ELF-1 (cell line): Measurements from ENCODE around the gene MFNG.
A peak's percentile ranks its signal among the peaks of the same experiment; 100 is the strongest.

ENCODE experiments used
- DNase-seq: peaks from one replicate; pipeline ENCODE4 v3.0.0-alpha.2; 2016; ENCODE audit warnings: low read depth, low spot score

MFNG gene

DNA sequence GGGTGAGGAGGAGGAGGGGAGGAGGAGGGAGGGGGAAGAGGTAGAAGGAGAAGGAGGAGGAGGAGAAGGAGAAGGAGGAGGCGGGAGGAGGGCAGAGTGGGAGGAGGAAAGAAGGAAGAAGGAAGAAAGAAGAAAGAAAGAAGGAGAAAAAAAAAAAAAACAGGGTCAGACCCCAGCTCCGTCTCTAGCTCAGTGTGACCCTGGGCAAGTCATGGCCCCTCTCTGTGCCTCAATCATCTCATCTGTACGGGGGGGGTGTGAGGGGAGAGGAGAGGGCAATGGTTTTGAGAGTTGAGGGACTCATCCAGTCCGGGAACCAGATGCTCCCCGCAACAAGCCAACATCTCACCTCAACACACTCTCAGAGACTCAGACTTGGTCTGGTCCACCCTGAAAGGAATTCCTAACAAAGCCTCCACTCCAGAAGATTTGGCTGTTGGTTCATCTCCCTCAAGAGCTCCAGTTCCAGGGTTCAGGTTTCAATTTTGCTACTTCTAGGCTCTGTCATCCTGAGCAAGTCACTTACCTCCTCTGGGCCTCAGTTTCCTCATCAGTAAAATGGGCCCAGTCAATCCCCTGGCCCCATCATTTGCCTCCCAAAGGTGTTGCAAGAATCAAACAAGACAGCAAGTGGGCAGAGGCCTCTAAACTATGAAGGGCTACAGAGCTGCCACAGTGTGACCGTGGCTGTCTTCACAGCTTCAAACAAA is 25.4 kb upstream of the MFNG start:
- no peak for DNase-seq

DNA sequence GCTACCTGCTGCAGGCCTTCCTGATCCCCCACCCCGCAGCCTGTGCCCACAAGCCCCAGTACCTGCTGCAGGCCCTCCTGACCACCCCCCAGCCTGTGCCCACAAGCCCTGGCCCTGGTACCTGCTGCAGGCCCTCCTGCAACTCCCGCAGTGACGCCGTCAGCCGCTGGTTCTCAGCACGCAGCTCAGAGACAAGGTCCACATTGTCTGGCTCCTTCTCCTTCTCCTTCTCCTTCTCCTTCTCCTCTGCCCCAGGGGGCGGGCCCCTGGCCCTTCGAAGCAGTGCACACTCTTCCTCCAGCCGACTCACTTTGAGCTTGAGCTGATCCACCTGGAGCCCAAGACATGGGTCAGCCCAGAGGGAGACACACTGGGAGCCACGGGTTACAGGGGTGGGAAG is 23.9 kb upstream of the MFNG start:
- DNase-seq = no peak

- DNase-seq = no peak
These were observed 23.1 kb upstream of the MFNG start for GRCh38 chr22:37509059-37509860.

DNA sequence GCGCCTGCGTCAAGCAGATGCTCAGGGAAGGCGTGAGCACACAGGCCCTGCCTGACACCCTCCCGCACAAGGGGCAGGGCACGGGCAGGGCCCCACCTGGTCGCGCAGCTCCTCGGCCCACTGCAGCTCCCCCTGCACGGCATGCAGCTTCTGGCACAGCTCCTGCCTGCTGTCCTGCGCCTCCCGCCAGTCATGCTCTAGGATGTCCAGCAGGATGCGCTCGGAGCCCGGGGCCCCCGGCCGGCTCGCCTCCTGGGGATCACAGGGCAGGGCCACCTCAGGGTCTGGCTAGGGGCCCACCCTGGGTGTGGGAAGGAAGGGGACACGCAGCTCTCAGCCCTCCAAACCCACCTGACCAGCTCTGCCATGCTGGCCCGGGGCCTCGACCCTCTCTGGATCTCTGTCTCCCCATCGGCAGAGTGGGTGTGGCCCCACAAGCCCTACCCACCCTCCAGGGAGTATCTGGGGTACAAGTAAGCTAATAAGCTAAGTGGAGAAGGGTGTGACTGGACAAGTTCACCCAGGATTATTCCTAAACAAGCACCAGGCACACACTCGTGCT is 22.3 kb upstream of the MFNG start:
- no peak for DNase-seq

DNA sequence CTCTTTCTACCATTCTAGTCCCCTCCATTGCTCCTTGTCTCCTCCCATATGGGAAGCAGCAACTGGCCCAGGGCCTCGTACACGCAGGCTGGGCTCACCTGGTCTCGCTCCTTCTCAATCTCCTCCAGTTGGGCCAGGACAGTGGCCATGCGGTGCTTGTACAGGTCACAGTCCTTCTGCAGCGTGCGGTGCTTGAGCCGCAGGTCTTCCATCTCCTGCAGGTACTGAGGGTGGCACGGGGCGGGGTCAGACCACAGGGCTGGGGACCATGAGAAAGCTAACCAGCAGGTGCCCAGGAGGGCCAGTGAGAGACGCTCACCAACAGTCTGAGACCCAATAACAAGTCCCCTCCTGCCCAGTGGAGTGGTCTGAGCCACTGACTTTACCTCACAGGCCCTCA is 21.5 kb upstream of the MFNG start:
- no peak for DNase-seq

- DNase-seq = no peak
These were observed 19.8 kb upstream of the MFNG start for GRCh38 chr22:37505989-37506388.

DNA sequence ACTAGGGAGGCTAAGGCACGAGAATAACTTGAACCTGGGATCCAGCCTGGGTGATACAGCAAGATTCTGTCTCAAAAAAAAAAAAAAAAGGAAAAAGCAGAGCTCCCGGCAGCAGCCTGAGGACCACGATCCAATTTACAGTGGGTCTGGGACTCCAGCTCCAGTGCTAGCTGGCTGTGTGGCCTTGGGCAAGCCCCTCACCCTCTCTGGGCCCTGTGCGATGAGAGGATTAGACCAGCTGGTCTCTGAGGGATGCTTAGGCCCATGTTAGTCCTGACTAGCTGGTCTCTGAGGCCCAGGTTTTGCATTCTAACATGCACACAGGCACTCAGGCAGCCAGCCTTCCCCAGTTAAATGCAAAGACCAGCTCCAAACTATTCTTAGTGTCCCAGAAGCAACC is 19.4 kb upstream of the MFNG start:
- DNase-seq = no peak

- no peak for DNase-seq
These were observed 18.8 kb upstream of the MFNG start for GRCh38 chr22:37504964-37505363.

GRCh38 chr22:37503850-37504249 is 17.7 kb upstream of the MFNG start:
- DNase-seq = no peak

DNA sequence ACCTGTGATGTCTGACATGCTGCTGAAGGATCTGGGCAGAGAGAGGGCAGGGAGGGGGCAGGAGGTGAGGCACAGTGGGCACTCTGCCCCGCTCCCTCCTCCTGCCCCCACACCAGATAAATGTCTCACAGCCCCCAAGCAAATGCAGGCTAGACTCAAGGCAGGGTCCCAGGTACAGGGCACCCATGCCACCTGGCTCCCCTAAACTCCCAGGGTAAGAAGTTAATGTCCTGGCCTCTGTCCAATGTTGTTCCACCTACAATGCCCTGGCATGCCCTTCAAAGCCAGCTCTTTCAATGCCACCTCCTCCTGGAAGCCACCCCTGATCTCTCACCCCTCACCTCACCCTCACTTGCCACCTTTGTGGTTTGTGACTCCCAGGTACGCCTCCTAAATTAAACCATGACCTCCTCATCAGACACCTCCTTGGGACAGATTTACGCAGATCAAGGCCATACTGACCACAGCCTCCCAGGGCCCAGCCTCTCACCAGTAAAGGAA is 17.0 kb upstream of the MFNG start:
- no peak for DNase-seq

- peak; percentile 78 for DNase-seq
These were observed 16.4 kb upstream of the MFNG start for GRCh38 chr22:37502342-37503182.

DNA sequence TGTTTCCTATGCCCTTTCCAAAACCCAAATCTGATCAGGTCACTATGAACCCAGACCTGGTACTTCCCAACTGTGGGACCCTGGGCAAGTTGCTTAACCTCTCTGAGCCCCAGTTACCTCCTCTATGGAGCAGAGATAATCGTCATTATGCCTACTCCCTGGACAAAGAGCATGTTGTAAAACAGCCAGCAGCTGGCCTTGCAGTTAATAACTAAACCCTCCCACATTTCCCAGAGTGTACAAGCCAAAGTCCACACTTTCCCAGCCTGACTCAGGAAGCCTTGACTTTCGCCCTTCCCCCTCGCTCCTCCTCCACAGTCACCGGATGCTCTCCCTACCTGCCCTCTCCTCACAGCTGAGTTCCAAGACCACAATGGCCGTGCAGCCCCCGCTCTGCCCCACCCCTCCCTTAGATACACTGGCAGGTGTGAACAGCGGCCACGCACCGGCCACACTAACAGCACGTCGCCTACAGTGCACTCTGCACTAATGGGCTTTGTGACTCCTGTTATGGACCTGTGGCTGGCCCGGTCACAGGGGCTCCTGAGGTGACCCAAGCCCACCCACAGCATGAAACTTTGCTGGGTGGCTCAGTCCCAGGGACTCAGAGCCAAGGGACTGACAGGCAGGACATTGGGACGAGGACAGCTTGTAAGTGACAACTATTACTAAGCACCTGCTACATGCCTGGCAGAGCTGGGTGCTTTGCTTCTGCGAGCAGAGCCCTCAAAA is 15.6 kb upstream of the MFNG start:
- DNase-seq = no peak

DNA sequence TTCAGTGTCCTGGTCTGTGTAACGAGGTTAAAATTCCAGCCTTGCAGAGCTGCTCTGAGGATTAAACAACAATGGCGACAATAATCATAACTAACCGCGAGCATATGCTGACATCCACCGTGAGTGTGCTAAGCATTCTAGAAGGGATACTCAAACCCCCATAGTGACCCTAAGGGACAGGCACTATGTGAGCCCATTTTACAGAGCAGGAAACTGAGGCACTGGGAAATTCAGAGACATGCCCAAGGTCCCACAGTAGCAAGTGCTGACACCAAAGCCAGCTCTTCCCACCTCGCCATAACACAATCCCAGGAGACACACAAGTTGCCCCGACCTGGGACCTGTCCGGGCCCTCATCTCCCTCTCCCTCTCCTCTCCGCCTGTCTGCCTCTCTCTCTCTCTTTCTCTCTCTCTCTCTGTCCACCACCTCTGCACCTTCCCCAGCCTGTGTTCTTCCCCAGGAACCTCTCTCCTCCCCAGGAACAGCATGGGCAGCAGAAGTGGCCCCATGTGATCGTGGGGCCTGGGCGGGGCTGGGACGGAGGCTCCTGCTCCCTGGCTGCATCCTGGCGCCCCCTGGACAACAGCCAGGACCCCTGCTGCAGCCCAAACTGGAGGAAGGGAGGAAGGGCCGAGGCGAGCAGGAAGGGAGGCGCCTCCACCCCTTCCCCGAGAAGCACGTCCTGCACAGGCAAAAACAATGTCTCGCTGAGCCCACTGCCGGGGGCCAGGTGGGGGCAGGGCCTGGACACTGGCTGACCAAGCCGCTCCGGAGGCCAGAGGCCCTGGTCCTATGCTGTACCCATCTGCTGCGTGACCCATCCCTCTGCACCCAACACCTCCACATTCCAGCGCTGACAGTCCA is 14.8 kb upstream of the MFNG start:
- no peak for DNase-seq

- no peak for DNase-seq
These were observed 13.8 kb upstream of the MFNG start for GRCh38 chr22:37499789-37500540.

- no peak for DNase-seq
These were observed 13.0 kb upstream of the MFNG start for GRCh38 chr22:37499027-37499707.

GRCh38 chr22:37498289-37498909 is 12.2 kb upstream of the MFNG start:
- peak; percentile 90 for DNase-seq

GRCh38 chr22:37497062-37497599 is 10.9 kb upstream of the MFNG start:
- no peak for DNase-seq

- DNase-seq = peak; percentile 53
These were observed 10.5 kb upstream of the MFNG start for GRCh38 chr22:37496651-37497050.
